ENCODE data around the gene TARS3. TPM values are rescaled to one million over a fixed set of nuclear protein-coding genes. Genes with fewer than 3 reads are reported as not detected.
"Not testable (repeated sequence)": the region's sequence is repeated elsewhere in the genome, so short reads cannot be mapped to it uniquely, and the experiment has no call there.

Gene TARS3
- total RNA-seq, 6 experiments from 2014 or later, result 4.5 to 9.4 (median 5.3) TPM

GRCh38 chr15:101765772-101766456, 41.6 kb upstream of the TARS3 start:
- ATAC-seq (no peak), DNase-seq (no peak)
- WGBS (ENCODE audit: insufficient coverage, low coverage, low lambda C conversion rate, missing lambda C conversion rate), result 61% methylated on average over 3 of the region's 15 CpGs
- Histone ChIP-seq H3K27me3 (no peaks in the 10 kb centered on the region), H3K4me3 (no peak overlapping the region), H3K27ac (no peak overlapping the region), H3K9me3 (no peaks in the 10 kb centered on the region), H3K4me1 (no peaks in the 10 kb centered on the region), H3K36me3 (no peaks in the 10 kb centered on the region)
- intact Hi-C loops (cut with DNase I), result no loop called here
- TF ChIP-seq POLR2A (IDR thresholded peaks at IDR 0.05) (no peak), CTCF (IDR thresholded peaks at IDR 0.05) (no peak)

- intact Hi-C loops (cut with DNase I); DNase-seq: not testable (repeated sequence)
- no CpG with 5 or more reads among the region's 7 CpGs for WGBS (ENCODE audit: insufficient coverage, low coverage, low lambda C conversion rate, missing lambda C conversion rate)
Observed at GRCh38 chr15:101765340-101765671, 41.0 kb upstream of the TARS3 start.

DNA sequence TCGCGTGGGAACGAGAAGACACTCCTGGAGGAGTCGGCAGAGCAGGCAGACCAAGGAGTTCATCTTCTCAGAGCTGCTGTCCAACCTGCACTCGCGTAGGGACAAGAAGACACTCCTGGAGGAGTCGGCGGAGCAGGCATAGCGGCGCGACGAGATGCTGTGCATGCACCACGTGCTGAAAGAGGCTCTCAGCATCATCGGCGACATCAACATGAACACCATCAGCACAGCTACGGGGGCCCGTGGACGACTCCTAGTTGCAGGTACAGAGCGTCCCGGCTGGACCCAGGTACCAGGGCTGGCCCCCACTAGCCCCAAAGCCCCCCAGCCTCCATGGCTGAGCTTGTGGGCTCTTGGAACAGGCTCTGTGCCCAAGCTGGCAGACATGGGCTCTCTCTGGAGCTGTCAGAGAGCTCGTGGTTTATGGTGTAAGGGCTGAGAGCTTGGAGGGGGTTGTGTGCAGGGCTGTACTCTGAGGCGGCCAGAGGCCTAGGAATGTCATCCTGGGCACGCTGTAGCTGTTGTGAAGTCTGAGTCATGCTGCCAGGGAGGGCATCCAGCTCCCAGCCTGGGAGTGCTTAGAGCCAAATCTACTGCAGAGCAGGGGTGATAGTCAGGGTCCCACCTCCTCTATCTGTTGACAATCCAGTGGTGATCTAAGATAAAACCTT, 40.5 kb upstream of the TARS3 start:
- H3K4me1 ChIP-seq; H3K9me3 ChIP-seq; intact Hi-C loops (cut with DNase I); H3K36me3 ChIP-seq; ATAC-seq; H3K27ac ChIP-seq; H3K27me3 ChIP-seq; H3K4me3 ChIP-seq: not testable (repeated sequence)
- WGBS (ENCODE audit: insufficient coverage, low coverage, low lambda C conversion rate, missing lambda C conversion rate), result 72% methylated on average over 5 of the region's 23 CpGs
- DNase-seq, result peak in 1 of 3 donors; percentile 52

More at GRCh38 chr15:101765340-101765671, 41.0 kb upstream of the TARS3 start:
- not testable (repeated sequence) for ATAC-seq, H3K27ac ChIP-seq, H3K36me3 ChIP-seq, H3K27me3 ChIP-seq, H3K9me3 ChIP-seq, H3K4me1 ChIP-seq, H3K4me3 ChIP-seq

- not testable (repeated sequence) for H3K27ac ChIP-seq
Observed at GRCh38 chr15:101746716-101747082, 22.4 kb upstream of the TARS3 start.

GRCh38 chr15:101734837-101735236, 10.6 kb upstream of the TARS3 start:
- H3K9me3 ChIP-seq; H3K4me1 ChIP-seq; DNase-seq; H3K4me3 ChIP-seq; H3K36me3 ChIP-seq; ATAC-seq; intact Hi-C loops (cut with DNase I); H3K27me3 ChIP-seq; H3K27ac ChIP-seq: not testable (repeated sequence)
- WGBS (ENCODE audit: insufficient coverage, low coverage, low lambda C conversion rate, missing lambda C conversion rate), result 86% methylated on average over 2 of the region's 2 CpGs

More at GRCh38 chr15:101746716-101747082, 22.4 kb upstream of the TARS3 start:
- DNase-seq; H3K4me1 ChIP-seq; H3K27me3 ChIP-seq; intact Hi-C loops (cut with DNase I); H3K9me3 ChIP-seq; H3K4me3 ChIP-seq; H3K36me3 ChIP-seq: not testable (repeated sequence)
- no CpG with 5 or more reads among the region's 18 CpGs for WGBS (ENCODE audit: insufficient coverage, low coverage, low lambda C conversion rate, missing lambda C conversion rate)
- ATAC-seq, result peak; percentile 15 to 51 (median 24)

DNA sequence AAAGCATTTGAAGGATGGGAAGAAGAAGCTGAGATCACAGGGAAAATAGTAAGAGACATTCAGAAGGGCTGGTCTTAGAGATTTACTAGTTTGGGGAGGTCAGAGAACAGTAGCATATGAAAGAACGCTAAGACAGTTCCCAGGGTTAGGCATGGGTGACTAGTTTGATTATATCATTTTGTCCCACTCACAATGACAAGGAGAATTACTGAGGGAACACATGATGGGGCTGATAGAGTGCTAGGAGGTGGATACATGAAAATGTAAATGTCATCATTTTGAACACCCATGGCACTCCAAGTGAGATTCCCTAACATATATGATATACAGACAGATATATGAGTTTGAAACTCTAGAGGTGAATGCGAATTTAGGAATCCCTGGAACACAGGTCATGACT, 9.3 kb upstream of the TARS3 start:
- intact Hi-C loops (cut with DNase I), result no loop called here
- DNase-seq (no peak), ATAC-seq (no peak)
- H3K27ac ChIP-seq, result no peak overlapping the region
- H3K9me3 ChIP-seq, result no peaks in the 10 kb centered on the region
- 67% methylated on average over 2 of the region's 2 CpGs for WGBS (ENCODE audit: insufficient coverage, low coverage, low lambda C conversion rate, missing lambda C conversion rate)
- H3K4me1 ChIP-seq, result no peaks in the 10 kb centered on the region
- TF ChIP-seq CTCF (IDR thresholded peaks at IDR 0.05) (no peak), POLR2A (IDR thresholded peaks at IDR 0.05) (no peak)
- H3K4me3 ChIP-seq, result no peak overlapping the region
- no peaks in the 10 kb centered on the region for H3K36me3 ChIP-seq
- no peaks in the 10 kb centered on the region for H3K27me3 ChIP-seq

Measured in right lobe of liver (tissue), 6 donors.